Measurements from ENCODE around the gene MYB.
"Not testable (repeated sequence)": the region's sequence is repeated elsewhere in the genome, so short reads cannot be mapped to it uniquely, and the experiment has no call there.

Gene MYB

DNA sequence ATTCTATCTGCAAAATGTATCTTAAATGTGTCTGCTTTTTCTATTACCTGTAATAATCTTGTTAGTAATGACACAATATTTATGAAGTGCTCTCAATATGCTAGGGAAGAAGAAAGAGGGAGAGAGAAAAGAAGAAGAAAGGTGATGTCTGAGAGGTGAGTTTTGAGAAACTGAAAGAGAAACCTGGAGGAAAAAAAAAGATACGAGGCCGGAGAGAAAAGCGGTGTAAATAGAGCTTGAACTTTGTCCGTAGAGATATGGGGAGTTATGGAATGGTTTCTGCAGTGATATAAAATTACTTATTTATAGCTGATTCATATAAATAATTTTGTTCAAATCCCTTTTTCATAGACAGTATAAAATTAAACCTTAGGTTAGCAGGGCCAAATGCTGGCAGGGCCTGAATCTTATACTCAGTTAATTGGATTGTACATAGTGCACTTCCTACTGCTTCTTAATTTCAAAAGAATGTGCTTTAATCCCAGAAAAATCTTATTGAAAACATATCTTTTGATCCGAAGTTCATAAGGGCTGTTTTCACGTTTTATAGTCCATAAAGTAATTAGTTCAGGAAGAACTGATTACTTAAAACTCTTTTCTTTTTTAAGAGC is 43.0 kb downstream of the MYB start:
- DNase-seq, result no peak

DNA sequence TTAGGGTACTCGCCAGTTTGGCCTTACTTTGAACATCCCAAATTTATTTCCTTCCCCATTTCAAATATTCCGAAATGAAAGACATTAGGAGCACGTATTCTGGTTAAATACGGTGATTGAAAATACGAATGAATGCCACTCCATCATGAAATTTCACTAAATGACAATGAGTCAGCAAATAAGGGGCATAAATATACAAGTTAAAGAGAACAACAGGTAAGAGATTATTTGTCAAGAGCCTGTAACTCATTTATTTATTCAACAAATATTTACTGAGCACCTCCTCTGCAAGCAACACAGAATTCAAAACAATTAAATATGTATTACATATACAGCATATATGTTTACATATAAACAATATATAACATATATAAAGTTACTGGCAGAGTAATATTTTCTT is 44.8 kb downstream of the MYB start:
- no peak for DNase-seq

DNA sequence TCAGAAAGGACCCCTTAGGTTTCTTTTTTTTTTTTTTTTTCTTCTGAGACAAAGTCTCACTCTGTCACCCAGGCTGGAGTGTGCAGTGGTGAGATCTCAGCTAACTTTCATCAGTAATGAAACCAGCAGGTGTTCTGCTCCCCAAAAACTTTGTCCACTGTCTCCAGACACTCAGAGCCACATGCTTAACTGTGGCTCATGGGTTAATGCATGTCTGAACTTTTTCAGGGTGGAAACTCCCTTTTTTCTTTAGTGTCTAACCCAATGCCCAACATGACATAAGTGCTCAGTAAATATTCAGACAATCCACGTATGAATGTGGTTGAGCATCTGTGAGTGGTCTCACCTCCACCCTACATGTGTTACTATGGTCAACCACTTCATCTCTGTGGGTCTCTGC is 45.4 kb downstream of the MYB start:
- DNase-seq, result no peak

DNA sequence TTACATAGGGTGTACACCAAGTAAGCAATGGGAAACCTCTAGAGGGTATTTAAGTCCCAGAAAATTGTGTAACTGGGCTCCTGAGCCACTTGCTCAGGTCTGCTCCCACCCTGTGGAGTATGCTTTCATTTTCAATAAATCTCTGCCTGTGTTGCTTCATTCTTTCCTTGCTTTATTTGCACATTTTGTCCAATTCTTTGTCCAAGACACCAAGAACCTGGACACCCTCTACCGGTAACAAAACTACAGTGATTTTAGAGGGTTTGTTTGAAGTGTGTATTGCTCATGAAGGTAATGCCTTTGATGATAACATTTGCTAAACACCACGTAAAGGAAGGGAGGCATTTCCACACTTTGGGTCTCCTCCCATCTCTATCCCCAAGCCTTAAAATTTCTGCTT is 46.2 kb downstream of the MYB start:
- no peak for DNase-seq

DNA sequence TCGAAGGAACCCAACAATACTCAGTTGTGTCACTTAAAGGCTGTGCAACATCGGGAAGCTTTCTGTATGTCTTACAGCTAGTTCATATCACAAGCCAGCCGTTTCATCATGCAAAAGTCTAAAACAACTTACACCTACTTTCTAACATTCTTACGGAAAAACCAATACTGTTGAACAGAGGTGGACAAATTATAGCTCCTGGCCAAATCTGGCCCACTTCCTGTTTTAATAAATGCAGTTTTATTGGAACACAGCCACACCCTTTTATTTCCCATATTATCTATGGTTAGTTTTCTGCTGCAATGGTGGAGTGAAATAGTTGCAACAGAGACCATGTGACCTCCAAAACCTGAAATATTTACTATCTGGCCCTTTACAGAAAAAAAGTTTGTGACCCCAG is 46.6 kb downstream of the MYB start:
- no peak for DNase-seq

DNA sequence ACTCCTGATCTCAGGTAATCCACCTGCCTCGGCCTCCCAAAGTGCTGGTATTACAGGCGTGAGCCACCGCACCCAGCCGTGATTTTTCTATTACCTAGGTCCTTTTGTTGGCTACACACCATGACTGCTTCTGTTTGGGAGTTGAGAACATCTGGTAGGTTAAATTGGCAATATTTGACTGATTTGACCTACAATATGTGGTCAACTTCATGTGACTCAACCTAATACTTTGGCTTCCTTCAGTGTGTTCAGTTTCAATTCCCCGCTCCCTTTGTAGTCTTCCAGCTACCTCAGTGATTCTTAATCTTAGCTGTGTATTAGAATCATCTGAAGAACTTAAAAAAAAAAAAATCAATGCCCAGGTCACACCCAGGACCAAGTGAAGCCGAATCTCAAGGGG is 47.4 kb downstream of the MYB start:
- no peak for DNase-seq

DNA sequence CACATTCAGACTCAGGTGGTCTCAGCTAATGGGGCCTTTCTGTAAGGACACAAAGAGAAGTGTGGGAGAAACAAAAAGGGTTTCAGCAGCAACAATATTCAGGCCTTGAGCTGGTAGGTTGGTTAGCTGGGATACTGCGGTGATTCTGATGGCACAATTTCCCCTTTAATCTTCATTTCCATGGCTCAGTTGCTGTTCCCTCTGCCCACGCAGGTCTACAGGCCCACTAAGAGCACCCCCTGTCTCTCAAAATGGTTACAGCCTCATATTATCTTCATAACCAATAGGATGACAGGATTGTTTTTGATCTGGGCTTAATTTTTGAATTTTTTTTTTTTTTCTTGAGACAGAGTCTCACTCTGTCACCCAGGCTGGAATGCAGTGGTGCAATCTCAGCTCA is 48.9 kb downstream of the MYB start:
- no peak for DNase-seq

DNA sequence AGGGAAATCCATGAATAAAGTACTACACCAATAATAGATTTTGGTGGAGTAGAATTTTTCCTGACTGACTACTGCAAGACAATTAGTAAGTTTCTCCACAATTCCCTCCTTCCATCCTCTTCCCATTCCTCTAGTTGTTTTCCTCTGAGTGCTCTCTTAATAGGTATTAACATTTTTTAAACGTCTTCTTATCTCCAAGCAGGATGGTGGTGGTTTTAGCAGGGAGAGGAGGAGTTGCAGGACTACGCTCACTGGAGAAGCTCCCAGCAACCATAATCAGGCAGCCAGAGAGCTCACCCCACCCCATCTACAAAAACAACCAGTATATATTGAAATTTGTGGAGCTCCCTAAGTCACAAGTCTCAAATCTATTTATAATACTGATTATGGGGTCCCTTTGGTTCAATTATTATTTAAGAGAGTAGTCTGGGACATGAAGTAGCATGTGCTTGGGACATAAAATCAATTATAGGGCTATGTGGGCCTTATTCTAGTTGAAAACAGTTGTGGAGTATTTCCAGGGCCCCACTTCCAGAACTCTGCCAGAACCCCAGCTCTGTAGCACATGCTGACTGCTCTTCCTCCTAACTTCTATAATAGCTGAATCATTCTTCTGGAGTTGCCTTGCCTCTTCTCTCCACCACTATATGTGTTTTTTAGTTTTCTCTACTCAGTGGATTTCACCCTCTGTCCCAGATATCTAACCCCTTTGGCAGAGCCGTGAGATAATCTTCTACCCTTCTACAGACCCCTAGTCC is 49.8 kb downstream of the MYB start:
- DNase-seq, result no peak

DNA sequence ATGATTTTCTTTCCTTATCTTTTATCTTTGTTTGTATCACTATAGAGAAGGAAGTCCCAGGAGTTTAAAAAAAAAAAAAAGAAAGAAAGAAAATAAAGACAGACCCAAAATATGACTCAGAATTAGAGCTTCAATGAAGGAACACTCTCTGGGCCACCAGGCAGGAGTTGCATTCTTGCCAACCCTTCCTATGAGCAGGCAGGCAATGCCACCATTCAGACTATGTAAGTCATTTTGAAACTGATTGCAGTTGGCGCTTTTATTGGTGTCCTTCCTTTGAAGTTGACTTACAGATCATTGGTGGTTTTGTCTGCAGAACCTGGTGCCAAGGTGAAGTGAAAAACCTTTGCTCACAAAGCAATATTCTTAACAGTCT is 50.3 kb downstream of the MYB start:
- DNase-seq, result no peak

DNA sequence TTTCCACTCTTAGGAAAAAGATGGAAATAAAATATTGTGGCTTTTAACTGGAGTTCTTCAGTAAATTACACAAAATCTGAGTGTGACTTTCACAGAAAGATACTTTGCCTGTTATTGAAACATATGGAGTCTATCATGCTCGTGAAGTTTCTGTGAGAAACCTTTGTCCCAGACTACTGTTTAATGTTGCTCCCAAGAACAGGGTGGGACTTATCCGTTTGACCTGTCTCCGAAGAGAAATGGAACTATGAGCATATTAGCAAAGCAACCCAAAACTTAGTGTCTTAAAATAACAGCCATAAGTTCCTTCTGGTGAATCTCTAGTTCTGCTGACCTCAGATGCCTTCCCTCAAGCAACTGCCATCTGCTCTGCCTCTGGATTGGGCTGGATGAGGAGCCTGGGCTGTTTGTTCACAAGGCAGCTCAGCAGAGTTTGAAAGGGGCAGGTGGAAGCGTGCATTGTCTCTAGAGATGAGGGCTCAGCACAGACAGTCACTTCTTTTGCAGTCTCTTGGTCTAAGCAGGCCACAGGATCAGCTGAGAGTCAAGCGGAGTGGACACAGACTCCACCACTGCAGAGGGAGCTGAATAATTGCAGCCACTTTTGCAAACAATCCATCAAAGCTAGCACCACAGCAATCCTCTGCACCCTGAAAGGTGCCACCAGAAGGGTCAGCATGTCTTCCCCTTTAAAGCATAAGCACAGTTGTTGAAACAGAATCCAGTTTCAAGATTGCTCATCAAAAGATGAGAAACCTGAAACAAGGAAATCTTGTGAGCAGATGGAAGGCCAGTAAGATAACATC is 52.8 kb downstream of the MYB start:
- no peak for DNase-seq

DNA sequence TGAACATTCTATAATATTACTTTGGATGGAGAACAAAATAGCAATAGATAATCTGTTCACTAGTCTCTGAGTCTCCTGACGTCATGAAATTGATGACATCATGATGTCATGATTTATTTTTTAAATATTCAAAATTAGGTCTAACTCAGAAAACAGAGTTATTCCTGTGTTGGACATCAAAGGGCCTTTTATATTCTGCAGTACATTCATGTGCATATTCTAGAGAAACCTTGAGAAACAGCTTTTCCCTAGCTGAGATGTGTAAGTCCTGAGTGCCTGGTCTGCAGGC is 53.3 kb downstream of the MYB start:
- no peak for DNase-seq

DNA sequence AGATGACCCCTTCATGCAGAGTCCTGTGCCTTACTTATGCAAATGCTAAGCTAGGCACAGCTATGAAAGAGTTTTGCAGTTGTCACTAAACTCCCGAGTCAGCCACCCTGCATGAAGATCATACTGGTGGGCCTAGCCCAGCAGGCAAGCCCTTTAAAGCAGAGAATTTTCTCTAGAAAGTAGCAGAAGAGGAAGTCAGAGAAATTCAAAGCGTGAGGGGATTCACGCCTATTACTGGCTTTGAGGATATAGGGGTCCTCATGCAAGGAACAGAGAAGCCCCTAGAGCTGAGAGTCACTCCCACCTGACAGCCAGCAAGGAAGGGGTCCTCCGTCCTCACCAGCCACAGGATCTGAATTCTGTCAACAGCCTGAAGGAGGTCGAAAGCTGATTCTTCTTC is 54.6 kb downstream of the MYB start:
- no peak for DNase-seq

DNA sequence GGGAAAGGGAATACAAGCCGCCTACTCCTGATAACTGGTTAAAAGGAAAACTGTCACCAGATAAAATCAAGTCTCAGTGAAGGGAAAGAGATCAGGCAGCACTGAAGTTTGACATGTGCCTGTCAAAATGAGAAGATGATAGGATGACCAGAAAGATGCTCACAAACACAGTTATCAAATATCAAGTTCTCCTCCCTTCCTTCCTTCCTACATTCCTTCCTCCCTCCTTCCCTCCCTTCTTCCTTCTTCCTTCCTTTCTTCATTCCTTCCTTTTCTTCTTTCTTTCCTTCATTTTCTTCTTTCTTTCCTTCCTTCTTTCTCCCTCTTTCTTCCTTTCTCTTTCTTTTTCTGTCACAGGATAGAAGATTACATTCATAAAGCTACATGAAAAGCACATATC is 55.2 kb downstream of the MYB start:
- no peak for DNase-seq

DNA sequence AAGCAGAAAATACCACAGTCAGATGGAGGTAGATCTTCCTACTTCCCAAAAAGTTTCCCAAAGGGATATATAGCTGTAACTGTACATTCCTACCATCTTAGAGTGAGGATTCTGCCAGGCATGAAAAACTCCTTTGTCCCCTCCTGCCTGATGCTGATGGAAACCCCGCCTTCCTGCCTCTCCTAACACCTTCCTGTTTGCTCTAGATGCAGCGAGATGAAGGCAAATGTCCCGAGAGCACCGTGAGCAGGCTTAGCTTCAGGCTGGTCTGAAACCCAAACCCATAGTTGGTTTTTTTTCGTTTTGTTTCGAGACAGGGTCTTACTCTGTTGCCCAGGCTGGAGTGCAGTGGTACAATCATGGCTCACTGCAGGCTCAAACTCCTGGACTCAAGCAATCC is 55.6 kb downstream of the MYB start:
- no peak for DNase-seq

DNA sequence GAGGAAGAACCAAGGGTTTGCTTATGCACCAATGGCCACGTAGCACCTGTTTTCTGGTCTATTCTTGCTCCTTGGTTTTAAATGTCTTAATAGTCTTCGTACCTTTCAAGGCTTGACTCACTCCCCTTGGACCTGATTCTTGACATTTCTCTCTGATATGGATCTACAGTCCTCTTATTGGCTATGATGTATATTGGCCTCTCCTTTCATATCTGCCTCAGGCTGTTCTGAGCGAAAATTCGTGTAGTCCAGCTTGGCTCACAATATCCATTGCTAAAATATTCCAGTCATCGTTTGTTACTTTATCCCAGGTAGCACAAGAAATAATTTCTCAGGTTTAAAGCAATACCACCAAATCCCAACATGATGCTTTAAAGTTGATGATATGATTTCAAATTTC is 59.6 kb downstream of the MYB start:
- no peak for DNase-seq

DNA sequence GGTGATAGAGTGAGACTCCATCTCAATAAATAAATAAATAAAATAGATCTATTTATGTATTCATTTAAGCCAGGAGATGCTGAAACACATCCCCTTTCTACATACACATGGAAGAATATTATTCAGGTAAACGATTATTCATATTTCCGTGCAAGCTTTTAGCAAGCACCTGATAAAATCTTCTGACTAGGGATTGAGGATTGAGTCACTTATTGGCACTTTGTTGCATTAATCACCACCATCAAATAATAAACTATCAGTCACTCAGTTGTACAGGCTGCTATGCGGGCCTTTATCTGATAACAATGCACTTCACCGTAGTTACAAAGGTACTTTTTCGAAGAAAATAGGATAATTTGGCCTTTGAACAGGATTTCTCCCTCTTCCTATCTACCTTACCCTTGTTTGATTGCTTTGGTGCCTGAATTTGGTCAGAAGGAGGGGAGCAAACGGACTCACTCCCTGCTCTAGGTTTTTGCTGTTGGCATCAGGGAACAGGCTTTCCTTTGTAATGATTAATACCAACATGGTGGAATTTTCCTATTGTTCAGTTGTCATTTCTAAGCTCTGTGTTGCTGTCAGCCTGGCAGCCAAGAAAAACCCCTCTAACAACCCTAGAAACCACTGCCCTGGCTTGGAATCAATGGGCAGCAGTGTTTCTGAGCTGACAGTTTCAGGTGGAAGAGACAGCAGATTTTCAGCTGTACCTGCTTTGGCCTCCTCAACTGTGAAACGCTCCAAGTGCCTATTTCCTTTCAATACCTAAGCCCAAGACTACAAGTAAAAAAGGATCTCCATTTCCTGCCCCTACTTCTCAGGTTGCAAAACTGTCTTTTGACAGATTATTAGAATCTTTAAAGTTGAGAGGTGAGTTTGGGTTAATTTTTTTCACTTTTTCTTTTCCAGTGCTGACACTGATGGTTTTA is 63.0 kb downstream of the MYB start:
- no peak for DNase-seq

DNA sequence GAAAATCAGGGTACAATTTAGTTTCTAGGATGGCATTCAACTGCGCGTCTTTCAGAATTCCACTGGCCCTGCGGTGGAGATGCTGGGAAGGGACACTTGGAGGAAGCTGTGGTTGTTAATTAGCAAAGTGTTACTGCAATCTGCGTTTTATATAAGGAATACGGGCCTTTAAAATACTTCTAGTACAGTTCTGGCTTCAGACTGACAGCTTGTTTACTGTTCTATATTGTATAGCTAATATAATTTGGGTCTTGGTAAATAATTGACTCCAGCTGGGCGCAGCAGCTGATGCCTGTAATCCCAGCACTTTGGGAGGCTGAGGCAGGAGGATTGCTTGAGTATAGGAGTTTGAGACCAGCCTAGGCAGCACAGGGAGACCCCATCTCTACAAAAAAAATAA is 63.7 kb downstream of the MYB start:
- no peak for DNase-seq

DNA sequence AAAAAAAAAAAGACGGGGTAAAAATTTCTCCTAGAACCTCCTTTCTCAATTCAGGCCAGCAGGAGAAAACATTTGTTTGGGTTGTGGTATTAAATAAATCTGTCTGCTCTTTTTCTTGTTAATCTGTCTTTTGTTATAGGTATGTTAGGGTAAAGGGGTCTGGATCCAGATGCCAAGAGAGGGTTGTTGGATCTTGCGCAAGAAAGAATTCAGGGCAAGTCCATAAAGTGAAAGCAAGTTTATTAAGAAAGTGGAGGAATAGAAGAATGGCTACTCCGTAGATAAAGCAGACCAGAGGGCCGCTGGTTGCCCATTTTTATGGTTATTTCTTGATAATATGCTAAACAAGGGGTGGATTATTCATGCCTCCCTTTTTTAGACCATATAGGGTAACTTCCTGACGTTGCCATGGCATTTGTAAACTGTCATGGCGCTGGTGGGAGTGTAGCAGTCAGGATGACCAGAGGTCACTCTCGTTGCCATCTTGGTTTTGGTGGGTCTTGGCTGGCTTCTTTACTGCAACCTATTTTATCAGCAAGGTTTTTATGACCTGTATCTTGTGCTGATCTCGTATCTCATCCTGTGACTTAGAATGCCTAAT is 65.4 kb downstream of the MYB start:
- not testable (repeated sequence) for DNase-seq

DNA sequence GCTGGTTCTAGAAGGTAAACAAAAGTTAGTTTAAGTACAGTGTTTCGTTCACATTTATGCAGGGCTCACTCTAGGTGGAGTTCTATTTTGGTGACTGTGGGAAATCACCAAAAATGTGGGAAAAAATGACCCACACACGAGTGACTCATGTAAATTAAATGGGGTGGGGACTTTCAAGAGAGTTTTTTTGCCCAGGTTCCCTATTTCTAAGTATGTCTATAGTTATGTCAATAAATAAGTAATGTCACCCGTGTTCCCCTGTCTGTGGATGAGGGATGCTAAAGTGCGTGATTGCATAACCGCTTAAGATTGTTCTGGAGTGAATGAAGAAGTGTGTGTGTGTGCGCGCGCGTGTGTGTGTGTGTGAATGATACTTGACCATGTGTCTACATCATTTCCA is 69.1 kb downstream of the MYB start:
- DNase-seq, result no peak

DNA sequence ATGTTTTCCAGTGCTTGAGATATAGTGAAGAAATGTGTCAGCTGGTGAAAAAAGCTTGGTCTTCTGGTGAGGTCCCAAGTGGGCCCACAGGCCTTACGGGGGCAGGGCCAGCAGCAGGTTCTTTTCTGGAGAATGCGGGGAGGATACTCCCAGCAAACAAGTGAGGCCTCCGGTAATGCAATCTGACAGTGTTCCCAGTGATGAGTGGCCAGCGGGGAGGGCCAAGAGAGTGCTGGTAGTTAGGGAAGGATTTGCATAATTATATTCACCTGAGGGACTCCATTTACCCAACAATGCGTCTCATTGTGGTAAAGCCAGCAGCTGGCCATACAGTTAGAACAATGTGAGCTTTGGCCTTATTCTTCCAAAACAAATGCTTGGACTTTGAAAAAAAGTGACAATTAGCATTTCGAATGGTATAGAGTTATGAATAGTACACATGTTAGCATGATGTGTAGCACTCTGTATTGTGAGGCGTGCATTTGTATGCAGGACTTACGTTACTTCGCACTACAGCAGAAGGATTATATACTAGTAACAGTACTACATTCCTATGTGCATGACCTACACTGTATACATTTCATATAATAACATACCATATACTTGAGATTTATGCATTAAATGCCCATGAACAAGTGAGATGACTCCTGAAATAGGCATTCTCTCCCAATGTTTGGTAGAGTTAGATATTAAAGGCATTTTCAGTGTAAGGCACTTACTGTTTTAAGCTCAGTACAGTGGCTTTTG is 69.8 kb downstream of the MYB start:
- peak; percentile 5 for DNase-seq

DNA sequence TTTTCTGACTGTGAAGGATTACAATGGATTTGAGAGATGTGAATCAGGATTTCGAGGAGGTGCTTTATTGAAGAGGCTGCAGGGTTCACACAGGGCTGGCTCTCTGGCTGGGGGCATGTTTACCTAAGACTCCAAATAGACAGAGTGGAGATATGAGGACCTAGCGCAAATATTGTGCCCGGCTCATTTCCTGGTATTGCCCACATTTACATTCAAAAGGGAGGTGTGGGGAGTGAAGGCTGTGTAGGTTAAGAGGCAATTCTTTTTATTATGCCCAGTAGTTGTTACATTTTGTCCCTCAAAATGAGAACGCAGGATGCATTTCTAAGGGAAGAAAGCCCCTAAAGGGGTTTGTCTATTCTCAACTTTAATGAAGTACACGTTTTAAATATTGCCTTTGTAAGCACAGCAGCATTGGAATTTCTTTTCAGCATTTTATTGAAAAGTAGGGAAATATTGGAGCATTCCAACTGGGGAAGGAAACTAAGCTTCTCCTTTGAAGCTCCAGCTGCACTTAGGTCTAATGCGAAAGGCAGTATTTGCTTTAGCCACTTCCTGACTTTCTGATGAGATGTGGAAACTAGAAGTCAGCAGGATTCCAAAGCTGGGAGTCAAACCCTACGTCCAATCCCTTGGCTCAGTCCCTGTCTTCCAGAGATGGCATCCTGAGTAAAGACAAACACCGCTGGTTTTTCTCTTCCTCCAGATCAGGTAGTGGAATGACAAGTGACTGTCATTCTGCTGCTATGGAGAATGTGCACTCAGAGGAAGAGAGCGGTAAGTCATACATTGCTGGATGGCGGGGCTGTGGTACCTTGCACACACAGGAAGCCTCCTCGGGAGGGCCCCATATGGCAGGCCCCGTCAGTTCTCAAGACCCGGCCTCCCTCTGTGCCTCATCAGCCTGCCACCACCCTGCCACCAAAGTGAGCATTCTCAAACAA is 70.7 kb downstream of the MYB start:
- no peak for DNase-seq
